ENCODE results near the gene RNF167.

Gene RNF167

DNA sequence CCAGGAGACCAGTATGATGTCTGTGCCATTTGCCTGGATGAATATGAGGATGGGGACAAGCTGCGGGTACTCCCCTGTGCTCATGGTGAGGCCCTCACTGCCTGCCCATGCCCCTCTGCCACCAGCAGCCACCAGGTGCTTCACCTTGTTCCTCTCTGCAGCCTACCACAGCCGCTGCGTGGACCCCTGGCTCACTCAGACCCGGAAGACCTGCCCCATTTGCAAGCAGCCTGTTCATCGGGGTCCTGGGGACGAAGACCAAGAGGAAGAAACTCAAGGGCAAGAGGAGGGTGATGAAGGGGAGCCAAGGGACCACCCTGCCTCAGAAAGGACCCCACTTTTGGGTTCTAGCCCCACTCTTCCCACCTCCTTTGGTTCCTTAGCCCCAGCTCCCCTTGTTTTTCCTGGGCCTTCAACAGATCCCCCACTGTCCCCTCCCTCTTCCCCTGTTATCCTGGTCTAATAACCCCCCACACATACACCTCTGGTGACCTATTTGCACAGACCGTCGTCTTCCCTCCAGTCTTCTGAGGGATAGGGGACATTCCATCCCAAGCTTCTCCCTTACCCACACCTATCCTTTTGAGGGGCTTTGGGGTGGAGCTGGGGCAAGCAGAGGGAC, 4.6 kb downstream of the RNF167 start:
- TF ChIP-seq, protein P1, sequence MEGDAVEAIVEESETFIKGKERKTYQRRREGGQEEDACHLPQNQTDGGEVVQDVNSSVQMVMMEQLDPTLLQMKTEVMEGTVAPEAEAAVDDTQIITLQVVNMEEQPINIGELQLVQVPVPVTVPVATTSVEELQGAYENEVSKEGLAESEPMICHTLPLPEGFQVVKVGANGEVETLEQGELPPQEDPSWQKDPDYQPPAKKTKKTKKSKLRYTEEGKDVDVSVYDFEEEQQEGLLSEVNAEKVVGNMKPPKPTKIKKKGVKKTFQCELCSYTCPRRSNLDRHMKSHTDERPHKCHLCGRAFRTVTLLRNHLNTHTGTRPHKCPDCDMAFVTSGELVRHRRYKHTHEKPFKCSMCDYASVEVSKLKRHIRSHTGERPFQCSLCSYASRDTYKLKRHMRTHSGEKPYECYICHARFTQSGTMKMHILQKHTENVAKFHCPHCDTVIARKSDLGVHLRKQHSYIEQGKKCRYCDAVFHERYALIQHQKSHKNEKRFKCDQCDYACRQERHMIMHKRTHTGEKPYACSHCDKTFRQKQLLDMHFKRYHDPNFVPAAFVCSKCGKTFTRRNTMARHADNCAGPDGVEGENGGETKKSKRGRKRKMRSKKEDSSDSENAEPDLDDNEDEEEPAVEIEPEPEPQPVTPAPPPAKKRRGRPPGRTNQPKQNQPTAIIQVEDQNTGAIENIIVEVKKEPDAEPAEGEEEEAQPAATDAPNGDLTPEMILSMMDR (conservative IDR thresholded peaks at IDR 0.05; ENCODE audit: control insufficient read depth, insufficient read depth, low read depth, low read length): no peak
- peak overlapping the region; percentile 15 for H3K4me3 ChIP-seq (ENCODE audit: control insufficient read depth, low read depth, low read length)
- no peak for DNase-seq (ENCODE audit: low read depth)

DNA sequence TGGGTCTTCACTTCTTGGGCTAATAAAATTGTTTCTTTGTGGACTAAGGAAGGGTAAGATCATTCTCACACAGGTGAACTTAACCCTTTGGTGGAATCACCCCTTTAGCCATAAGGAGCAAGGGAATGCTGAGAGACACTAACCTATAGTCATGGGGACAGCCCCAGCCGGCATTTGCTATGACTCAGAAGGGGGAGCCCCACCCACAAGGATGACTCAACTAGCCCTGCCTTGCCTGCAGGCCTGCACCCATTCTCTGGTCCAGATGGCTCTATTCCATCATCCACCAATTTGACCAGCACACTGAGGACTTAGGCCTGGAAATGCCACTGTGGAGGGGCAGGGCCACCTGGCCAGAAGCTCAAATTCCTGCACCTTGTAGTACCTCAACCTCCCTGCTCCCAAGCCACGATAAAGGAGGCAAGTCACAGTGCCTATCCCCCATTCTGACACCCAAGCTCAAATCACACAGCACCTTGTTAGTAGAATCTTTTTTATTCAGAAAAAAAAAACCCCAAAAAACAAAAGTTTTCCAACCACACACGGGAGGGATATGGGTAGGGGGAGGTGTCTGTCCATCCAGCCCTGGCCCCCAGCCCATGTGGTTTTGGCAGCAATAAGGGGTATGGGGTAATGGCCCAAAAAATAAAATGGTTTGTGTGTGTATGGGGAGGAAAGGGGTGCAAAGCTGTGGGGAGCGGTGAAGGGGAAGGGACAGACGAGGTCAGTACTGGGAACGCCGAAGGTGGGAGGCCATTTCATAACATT, 5.3 kb downstream of the RNF167 start:
- peak; percentile 94 for DNase-seq (ENCODE audit: low read depth)
- H3K4me3 ChIP-seq (ENCODE audit: control insufficient read depth, low read depth, low read length): peak overlapping the region; percentile 90
- TF ChIP-seq, protein P1 (conservative IDR thresholded peaks at IDR 0.05; ENCODE audit: control insufficient read depth, insufficient read depth, low read depth, low read length): no peak

DNA sequence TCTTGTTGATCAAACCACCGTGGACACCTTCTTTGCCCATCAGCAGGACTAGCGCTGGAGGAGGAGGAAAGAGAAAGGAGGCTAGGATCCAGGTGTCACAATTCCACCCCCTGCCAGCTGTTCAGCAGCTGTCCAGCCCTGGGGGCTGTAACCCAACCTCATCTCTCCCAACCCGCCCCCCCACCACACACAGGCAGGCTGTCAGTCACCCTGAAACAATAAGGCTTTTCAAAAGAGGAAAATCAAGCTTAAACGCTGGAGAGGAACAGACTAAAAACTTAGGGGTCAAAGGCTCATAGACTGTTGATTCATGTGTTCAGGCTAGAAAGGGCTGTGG, 5.8 kb downstream of the RNF167 start:
- TF ChIP-seq, protein P1 (conservative IDR thresholded peaks at IDR 0.05; ENCODE audit: control insufficient read depth, insufficient read depth, low read depth, low read length): no peak
- peak overlapping the region; percentile 90 for H3K4me3 ChIP-seq (ENCODE audit: control insufficient read depth, low read depth, low read length)
- DNase-seq (ENCODE audit: low read depth): no peak

DNA sequence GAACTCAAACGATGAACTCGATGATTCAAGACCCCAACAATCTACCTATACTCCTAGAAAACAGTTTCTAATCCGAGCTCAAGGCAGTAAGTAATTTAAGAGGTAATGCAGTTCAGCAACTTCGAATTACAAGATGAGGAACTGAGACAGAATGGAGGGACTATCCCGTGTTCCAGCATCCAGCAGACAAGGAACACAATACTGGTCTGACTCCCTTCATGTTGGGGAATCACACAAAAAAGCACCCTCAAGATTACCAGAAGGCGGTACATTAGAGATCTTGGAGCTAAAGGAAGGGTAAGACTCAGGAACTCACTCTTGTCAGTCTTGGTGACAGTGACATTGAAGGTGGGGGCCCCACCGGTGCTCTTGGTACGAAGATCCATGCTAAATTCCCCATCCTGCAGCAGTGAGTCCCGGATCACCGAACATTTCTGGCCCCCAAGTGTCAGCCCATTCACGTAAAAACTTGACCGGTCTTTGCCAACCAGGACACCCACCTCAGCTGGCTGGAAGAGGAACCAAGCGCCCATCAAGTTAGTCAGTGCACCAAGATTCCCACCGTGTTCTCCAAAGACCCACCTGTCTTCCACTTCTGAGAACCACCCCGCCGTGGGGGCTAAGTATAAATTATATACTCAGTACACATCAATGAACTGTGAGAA, 6.4 kb downstream of the RNF167 start:
- TF ChIP-seq, protein P1 (conservative IDR thresholded peaks at IDR 0.05; ENCODE audit: control insufficient read depth, insufficient read depth, low read depth, low read length): no peak
- no peak for DNase-seq (ENCODE audit: low read depth)

DNA sequence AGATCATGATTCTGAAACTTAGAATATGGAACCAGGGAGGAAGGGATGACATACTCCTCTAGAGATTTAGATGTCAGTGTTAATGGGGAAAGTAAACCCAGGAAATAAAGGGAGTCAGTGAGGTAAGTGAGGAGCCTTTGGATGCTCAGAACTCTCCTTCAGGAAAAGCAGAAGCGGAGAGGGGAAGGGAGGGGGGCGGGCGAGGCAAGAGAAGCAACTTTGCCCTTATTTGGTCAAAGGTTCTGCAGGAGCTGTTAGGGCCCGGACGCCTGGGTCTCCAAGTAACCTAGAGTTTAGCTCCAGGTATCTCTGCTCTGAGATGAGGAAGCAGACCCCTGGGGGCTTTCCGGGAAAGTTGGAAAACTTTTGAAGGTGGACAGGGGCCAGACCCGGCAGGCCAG, 6.9 kb downstream of the RNF167 start:
- TF ChIP-seq, protein P1 (conservative IDR thresholded peaks at IDR 0.05; ENCODE audit: control insufficient read depth, insufficient read depth, low read depth, low read length): no peak
- DNase-seq (ENCODE audit: low read depth): no peak

More for the DNA sequence above, 6.4 kb downstream of the RNF167 start:
- peak overlapping the region; percentile 90 for H3K4me3 ChIP-seq (ENCODE audit: control insufficient read depth, low read depth, low read length)

DNA sequence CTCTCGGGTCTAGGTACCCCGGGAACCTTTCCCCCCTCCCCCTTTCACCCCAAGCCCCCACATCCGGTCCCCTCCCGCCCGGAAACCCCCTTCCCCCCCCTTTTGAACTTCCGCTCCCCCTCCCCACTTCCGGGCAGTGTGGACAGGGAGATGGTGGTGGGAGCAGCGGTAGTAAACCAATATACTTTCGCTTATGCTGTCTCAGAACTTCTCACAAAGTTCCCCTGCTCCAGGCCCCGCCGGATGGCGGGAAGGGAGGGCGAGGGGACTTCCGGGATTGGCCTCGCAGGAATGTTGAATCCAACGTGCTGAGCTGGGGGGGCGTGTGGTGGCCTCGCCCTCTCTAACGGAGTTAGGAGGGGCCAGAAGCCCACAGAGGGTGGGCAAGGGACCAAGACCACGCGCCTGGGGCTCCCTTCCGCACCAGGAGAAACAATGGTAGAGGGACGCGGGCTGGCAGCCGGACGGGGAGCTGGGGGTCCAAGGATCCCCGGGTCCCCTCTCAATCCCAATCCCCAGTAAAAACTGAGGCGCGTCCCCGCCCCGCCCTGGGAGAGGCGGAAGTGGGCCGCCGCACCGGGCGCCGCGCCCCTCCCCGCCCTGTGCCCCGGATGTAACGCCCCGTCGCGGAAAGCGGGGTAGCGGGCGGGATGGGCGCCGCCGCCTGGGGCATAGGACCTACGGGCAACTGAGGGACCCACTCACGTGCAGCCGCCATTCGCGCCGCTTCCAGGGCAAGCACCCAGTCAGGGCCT, 7.5 kb downstream of the RNF167 start:
- TF ChIP-seq, protein P1 (conservative IDR thresholded peaks at IDR 0.05; ENCODE audit: control insufficient read depth, insufficient read depth, low read depth, low read length): no peak
- DNase-seq (ENCODE audit: low read depth): peak; percentile 39
- peak overlapping the region; percentile 90 for H3K4me3 ChIP-seq (ENCODE audit: control insufficient read depth, low read depth, low read length)

More for the DNA sequence above, 6.9 kb downstream of the RNF167 start:
- peak overlapping the region; percentile 90 for H3K4me3 ChIP-seq (ENCODE audit: control insufficient read depth, low read depth, low read length)
